C4-2B (cell line): Measurements from ENCODE around the gene CSPG4.

Experiments used
- H3K27ac ChIP-seq: fragments of 450-650 bp; 2 replicates; pipeline ENCODE4 v1.5.1; 2017
- ZFX ChIP-seq: fragments of 450-650 bp; IDR thresholded peaks from 2 replicates; pipeline ENCODE4 v1.6.1; 2017
- TF ChIP-seq, protein P1 (sequence below): fragments of 450-650 bp; conservative IDR thresholded peaks from 2 replicates; pipeline ENCODE4 v1.5.1; 2017; ENCODE audit warnings: mild to moderate bottlenecking

CSPG4 gene

GRCh38 chr15:75727031-75727531 lies 14.4 kb upstream of the CSPG4 start:
- TF ChIP-seq, protein P1, sequence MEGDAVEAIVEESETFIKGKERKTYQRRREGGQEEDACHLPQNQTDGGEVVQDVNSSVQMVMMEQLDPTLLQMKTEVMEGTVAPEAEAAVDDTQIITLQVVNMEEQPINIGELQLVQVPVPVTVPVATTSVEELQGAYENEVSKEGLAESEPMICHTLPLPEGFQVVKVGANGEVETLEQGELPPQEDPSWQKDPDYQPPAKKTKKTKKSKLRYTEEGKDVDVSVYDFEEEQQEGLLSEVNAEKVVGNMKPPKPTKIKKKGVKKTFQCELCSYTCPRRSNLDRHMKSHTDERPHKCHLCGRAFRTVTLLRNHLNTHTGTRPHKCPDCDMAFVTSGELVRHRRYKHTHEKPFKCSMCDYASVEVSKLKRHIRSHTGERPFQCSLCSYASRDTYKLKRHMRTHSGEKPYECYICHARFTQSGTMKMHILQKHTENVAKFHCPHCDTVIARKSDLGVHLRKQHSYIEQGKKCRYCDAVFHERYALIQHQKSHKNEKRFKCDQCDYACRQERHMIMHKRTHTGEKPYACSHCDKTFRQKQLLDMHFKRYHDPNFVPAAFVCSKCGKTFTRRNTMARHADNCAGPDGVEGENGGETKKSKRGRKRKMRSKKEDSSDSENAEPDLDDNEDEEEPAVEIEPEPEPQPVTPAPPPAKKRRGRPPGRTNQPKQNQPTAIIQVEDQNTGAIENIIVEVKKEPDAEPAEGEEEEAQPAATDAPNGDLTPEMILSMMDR, result no peak
- no peak for TF ChIP-seq ZFX
- H3K27ac ChIP-seq, result no peak overlapping the region

DNA sequence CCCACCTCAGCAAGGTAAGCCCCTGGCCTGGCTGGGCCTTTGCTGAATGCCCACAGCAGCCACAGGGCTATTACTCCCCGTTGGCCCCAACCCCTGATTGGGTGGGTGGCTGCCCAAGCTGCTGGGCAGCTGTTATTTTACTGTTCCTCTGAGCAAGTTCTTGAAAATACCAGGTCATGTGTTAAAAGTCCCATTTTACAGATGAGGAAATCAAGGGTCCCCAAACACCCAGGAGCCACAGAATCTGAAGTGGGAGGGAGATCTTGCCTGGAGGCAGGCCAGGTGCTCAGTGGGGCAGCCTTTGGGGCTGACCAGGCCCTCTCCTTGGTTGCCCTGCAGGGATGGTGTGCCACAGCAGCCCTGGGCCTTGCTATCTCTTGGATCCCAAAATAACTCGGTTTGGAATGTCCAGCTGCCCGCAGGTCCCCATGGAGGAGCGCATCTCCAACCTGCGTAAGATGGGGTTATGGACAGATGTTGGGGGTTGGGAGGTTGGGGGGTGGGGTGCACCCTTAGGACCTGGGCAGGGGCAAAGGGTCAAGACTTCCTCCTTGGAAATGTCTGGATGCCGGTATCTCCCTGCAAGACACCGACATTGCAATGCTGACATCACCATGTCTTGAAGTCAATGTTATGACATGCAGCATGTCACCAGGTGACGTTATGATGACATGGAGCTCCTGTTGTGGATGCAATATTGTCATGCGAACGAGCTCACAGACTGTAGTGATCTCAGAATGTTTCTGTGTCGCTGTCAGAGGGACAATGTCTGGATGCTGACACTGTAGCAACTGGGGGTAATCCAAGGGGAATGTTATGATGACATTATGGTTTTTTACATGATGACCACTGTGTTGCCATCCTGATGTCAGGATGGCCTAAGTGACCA lies 13.3 kb upstream of the CSPG4 start:
- TF ChIP-seq, protein P1, result no peak
- no peak for TF ChIP-seq ZFX
- no peak overlapping the region for H3K27ac ChIP-seq

- no peak for TF ChIP-seq ZFX
- TF ChIP-seq, protein P1, result no peak
- no peak overlapping the region for H3K27ac ChIP-seq
These were observed 12.5 kb upstream of the CSPG4 start for GRCh38 chr15:75725006-75725718.

GRCh38 chr15:75723847-75724660 lies 11.4 kb upstream of the CSPG4 start:
- no peak for TF ChIP-seq ZFX
- TF ChIP-seq, protein P1, result no peak
- H3K27ac ChIP-seq, result no peak overlapping the region

DNA sequence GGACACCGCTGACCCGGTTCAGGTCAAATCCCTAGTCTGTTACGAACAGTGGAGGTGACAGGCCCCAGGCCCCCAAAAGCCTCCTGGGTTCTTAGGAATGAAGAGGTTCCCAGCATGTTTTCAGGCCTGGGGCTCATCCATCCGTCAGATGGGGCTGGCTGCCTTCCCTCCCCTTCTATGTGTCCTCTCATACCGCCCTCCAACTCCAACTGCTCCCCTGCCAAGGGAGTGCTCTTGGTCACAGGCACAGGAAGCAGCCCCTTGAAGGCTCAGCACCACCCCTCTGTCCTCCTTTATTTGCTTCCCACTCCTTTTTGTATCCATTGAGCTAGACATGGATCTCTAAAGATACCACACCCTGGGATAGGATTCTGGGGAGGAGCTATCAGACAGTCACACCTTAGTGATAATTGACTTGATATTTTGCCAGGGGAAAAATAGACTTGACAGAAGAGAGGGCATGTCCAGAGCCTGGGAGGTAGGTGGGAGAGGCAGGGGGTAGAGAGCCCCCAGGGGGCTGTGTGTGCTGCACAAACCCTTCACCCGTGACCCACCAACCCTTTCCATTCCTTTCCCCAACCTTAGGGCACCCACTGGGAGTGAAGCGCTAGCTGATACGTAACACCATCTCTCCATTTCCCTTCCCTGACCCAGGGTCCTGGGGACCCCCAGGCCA lies 10.7 kb upstream of the CSPG4 start:
- TF ChIP-seq, protein P1, result no peak
- no peak for TF ChIP-seq ZFX
- no peak overlapping the region for H3K27ac ChIP-seq

DNA sequence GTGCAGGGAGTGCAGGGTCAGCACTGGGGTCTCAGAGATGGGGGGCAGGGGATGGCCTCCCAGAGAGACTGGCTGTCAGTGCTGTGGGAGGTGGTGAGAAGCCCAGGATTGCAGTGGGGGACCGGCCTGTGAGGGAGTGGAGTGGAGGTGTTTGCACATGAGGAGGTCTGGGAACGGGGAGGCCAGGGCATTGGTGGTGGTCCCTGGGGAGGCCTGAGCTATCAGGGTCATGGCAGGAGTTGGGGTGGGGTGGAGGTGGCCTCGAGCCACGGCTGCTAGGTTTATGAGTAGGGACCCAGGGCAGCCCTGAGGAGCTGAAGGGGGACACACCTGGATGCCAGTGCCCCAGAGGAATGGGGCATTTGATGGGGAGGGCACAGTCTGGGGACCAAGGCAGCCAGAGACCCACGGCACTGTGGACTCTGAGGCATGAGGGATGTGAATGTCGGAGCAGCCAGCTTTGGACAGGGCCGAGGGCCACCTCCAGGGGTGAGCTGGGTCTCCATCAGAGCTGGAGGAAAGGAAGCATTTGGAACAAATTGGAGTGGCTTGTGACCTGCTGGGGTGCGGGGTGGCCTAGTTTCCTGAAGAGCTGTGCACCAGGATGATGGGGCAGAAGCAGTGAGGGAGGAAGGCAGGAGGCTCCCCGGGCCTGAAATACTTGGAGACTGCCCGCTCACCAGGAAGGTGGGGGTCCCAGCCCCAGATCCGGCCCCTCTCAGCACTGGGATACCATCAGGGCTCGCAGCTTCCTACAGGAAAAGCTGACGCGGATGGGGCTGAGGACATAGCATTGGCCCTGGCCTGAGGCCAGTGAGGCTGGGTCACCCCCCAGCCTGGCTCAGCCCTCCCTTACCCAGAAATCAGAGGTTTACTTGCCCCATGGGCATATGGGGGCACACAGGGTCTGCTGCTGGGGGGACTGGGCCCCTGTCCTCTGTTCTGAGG lies 9.5 kb upstream of the CSPG4 start:
- H3K27ac ChIP-seq, result no peak overlapping the region
- TF ChIP-seq ZFX, result no peak
- TF ChIP-seq, protein P1, result no peak
